RWPE2 (cell line): ENCODE measurements around the gene SGMS1.

ENCODE experiments used
- ATAC-seq: fragments of 200-7000 bp; cut with Tn5 transposase; 3 replicates; pipeline ENCODE4 v1.9.1; 2021; ENCODE audit warnings: low read depth
- DNase-seq: peaks from one replicate; pipeline ENCODE4 v3.0.0-alpha.2; 2020; ENCODE audit warnings: low spot score
- H3K27ac ChIP-seq: fragments of 450-650 bp; 2 replicates; pipeline ENCODE4 v1.5.1; 2017; ENCODE audit warnings: mild to moderate bottlenecking; ENCODE audit not compliant: poor library complexity, severe bottlenecking
- H3K27me3 ChIP-seq: fragments of 250-450 bp; sonication (Bioruptor Pico); 2 replicates; pipeline ENCODE4 v1.5.1; 2021; ENCODE audit warnings: mild to moderate bottlenecking, moderate library complexity; ENCODE audit not compliant: insufficient read depth, poor library complexity, severe bottlenecking
- H3K36me3 ChIP-seq: fragments of 250-450 bp; sonication (Bioruptor Pico); 2 replicates; pipeline ENCODE4 v1.5.1; 2020; ENCODE audit warnings: low read depth, mild to moderate bottlenecking, moderate library complexity
- H3K4me1 ChIP-seq: fragments of 250-450 bp; sonication (Bioruptor Pico); 2 replicates; pipeline ENCODE4 v1.5.1; 2021; ENCODE audit warnings: mild to moderate bottlenecking, moderate library complexity; ENCODE audit not compliant: insufficient read depth, poor library complexity, severe bottlenecking
- H3K4me3 ChIP-seq: fragments of 250-450 bp; sonication (Bioruptor Pico); 2 replicates; pipeline ENCODE4 v1.5.1; 2021; ENCODE audit warnings: mild to moderate bottlenecking, moderate library complexity; ENCODE audit not compliant: severe bottlenecking
- H3K9me3 ChIP-seq: fragments of 250-450 bp; sonication (Bioruptor Pico); 2 replicates; pipeline ENCODE4 v1.5.1; 2021; ENCODE audit warnings: mild to moderate bottlenecking, moderate library complexity; ENCODE audit not compliant: severe bottlenecking
- CTCF ChIP-seq: fragments of 450-650 bp; IDR thresholded peaks from one replicate; pipeline ENCODE4 v1.5.1; 2017; ENCODE audit warnings: mild to moderate bottlenecking, moderate library complexity; ENCODE audit not compliant: poor library complexity, severe bottlenecking

The SGMS1 gene

DNA sequence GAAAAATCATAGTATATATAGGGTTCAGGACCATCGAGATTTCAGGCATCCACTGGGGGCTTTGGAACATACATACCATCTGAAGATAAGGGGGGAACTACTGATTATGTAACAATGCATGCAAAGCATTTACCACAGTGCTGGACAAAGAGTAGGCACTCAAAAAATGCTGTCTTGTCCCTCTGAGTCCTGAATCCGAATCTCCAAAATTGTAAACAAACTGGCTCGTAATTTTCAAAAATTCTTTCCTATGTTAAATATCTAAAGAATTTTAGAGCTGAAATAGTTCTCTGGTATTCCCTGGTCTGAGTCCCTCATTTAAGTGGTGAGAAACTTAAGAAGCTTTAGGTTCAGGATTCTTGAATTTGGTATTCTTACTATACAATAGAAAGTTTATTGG, 204.7 kb downstream of the SGMS1 start:
- no peaks in the 10 kb centered on the region for H3K9me3 ChIP-seq
- H3K27me3 ChIP-seq = no peaks in the 10 kb centered on the region
- H3K4me1 ChIP-seq = peaks cover 9% of the 10 kb centered on the region
- ATAC-seq (no peak), DNase-seq (no peak)
- no peak for TF ChIP-seq CTCF
- no peaks in the 10 kb centered on the region for H3K36me3 ChIP-seq
- H3K27ac ChIP-seq = peak overlapping the region; percentile 76
- H3K4me3 ChIP-seq = no peak overlapping the region

DNA sequence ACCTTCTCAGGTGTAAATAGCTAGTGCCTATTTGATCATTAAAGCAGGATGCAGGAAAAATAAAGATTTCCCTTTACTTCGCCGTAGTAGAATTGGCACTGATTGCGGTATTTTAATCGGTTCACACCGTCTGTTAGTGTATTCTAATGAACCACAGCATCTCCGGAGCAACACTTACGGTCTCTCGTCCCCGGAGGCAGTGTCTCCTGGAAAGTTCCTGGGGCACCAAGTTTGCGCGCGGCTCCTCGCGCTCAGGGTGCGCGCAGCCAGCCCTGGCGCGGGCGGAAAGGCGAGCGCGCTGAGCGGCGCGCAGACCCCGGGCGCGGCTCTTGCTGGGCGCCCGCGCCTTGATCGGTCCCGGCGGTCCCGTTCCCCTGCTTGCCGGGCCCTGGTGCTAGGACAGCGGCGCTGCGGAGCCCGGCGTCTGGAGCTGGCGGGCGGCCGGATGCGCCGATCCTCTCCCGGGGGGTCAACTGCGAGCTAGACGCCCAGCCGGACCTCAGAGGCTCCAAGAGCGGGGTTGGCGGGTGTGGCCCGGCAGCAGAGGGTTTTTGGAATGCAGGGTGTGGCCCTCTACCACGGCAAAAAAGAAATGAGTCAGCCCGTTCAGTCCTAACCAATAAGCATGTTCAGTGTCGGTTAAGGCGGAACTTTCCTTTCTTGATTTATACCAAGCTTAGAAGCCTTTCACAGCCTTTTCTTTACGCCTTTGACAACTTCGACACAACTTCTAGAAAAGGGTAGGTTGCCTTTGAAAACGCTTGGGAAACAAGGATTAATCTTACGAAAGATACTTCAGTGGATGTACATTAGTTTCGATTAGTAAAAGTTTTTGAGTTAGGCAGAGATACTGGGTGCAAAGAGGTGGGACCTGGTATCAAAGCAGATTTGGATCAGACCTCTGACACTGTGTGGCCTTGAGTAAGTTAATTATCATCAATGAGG, 205.6 kb downstream of the SGMS1 start:
- TF ChIP-seq CTCF = no peak
- no peaks in the 10 kb centered on the region for H3K9me3 ChIP-seq

DNA sequence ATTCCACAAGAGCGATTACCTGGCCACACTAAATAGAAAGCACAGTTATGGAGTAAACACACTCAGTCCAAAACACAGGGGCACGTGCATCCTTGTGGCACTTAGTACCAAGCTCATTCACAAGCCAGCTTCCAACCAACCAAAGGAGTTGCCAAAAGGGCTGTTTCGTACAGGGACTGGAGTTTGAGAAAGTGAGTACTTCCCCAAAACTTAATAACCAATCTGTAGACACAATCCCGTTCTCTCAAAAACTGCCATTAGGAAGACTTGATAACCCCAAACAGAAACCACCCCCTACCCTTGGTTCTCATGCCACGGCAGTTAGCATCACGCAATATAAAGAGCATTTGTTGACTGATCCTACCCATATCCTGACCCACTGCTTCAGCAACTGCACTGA, 206.3 kb downstream of the SGMS1 start:
- Histone ChIP-seq H3K4me1 (peaks cover 9% of the 10 kb centered on the region), H3K36me3 (no peaks in the 10 kb centered on the region), H3K4me3 (peak overlapping the region; percentile 80), H3K27ac (peak overlapping the region; percentile 76), H3K27me3 (no peaks in the 10 kb centered on the region), H3K9me3 (no peaks in the 10 kb centered on the region)
- ATAC-seq (peak; percentile 22), DNase-seq (no peak)
- TF ChIP-seq CTCF = no peak

More for the DNA sequence above, 205.6 kb downstream of the SGMS1 start:
- ATAC-seq (peak; percentile 96), DNase-seq (peak; percentile 83)
- peaks cover 9% of the 10 kb centered on the region for H3K4me1 ChIP-seq
- no peaks in the 10 kb centered on the region for H3K27me3 ChIP-seq
- H3K4me3 ChIP-seq = peak overlapping the region; percentile 80
- H3K27ac ChIP-seq = peak overlapping the region; percentile 76
- H3K36me3 ChIP-seq = no peaks in the 10 kb centered on the region

- Histone ChIP-seq H3K36me3 (no peaks in the 10 kb centered on the region), H3K27ac (peak overlapping the region; percentile 76), H3K4me1 (peaks cover 9% of the 10 kb centered on the region), H3K9me3 (no peaks in the 10 kb centered on the region), H3K27me3 (no peaks in the 10 kb centered on the region), H3K4me3 (peak overlapping the region; percentile 80)
- TF ChIP-seq CTCF = no peak
- no peak for DNase-seq
- no peak for ATAC-seq
These were observed 206.9 kb downstream of the SGMS1 start for GRCh38 chr10:50416881-50417280.

DNA sequence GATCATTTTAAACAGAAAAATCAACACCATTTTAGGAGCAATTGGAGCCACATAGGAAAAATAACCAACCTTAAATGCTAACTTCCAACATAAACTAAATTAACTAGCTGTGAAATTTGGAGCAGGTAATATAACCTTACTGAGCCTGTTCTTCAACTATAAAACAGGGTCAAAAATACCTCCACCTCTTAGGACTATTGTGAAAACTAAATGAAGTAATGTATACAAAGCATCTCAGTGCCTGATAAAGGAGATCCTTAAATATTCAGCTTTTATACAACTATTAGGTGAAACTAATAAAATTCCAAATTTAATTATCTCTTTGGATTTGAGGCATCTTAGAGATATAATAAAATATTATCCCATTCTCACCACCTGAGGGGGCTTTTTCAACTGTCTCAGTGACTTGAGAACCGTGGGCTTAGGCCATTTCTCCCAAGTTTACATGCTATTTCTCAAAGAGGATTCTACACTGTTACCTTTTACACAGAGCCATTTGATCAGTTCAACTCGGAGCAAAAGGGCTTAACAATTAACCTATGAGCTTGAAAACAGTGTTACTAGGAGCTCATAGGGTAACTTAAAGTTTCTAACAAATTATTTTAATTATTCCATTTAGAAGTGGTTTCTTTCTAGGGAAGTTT, 207.5 kb downstream of the SGMS1 start:
- ATAC-seq (no peak), DNase-seq (no peak)
- TF ChIP-seq CTCF = no peak
- Histone ChIP-seq H3K4me3 (no peak overlapping the region), H3K9me3 (no peaks in the 10 kb centered on the region), H3K27ac (no peak overlapping the region), H3K27me3 (no peaks in the 10 kb centered on the region), H3K4me1 (peaks cover 9% of the 10 kb centered on the region), H3K36me3 (no peaks in the 10 kb centered on the region)
